H9 (cell line): Measurements from ENCODE around the gene PLXNA2. TPM values are rescaled to one million over a fixed set of nuclear protein-coding genes. Genes with fewer than 3 reads are reported as not detected.

Experiments
- DNase-seq: peaks from one replicate; pipeline ENCODE4 v3.0.0-alpha.2; 2017
- H2AFZ ChIP-seq: one replicate; pipeline ENCODE4 v1.6.1; 2013; ENCODE audit warnings: mild to moderate bottlenecking, low read length, control low read depth, moderate library complexity
- H2AK5ac ChIP-seq: 2 replicates; pipeline ENCODE4 v1.6.1; 2013; ENCODE audit warnings: low read length, control low read depth, mixed read lengths; ENCODE audit not compliant: insufficient read length
- H2BK120ac ChIP-seq: one replicate; pipeline ENCODE4 v1.6.1; 2013; ENCODE audit warnings: low read depth, mild to moderate bottlenecking, low read length, control low read depth, inconsistent platforms; ENCODE audit not compliant: poor library complexity, severe bottlenecking
- H2BK12ac ChIP-seq: 2 replicates; pipeline ENCODE4 v1.6.1; 2013; ENCODE audit warnings: low read length, control low read depth, mixed read lengths, low read depth; ENCODE audit not compliant: insufficient read length
- H2BK15ac ChIP-seq: 2 replicates; pipeline ENCODE4 v1.6.1; 2013; ENCODE audit warnings: low read depth, low read length, control low read depth
- H2BK20ac ChIP-seq: one replicate; pipeline ENCODE4 v1.6.1; 2013; ENCODE audit warnings: low read depth, mild to moderate bottlenecking, low read length, control low read depth, inconsistent platforms; ENCODE audit not compliant: poor library complexity, severe bottlenecking
- H2BK5ac ChIP-seq: 2 replicates; pipeline ENCODE4 v1.6.1; 2013; ENCODE audit warnings: low read length, control low read depth, mixed read lengths; ENCODE audit not compliant: insufficient read length
- H3K14ac ChIP-seq: 2 replicates; pipeline ENCODE4 v1.6.1; 2013; ENCODE audit warnings: low read length, control low read depth; ENCODE audit not compliant: insufficient read depth
- H3K18ac ChIP-seq: 2 replicates; pipeline ENCODE4 v1.6.1; 2013; ENCODE audit warnings: low read depth, mild to moderate bottlenecking, mixed read lengths, low read length, control low read depth; ENCODE audit not compliant: insufficient read length
- H3K23ac ChIP-seq: 2 replicates; pipeline ENCODE4 v1.6.1; 2013; ENCODE audit warnings: low read length, control low read depth, mixed read lengths, low read depth; ENCODE audit not compliant: insufficient read length
- H3K23me2 ChIP-seq: 2 replicates; pipeline ENCODE4 v1.6.1; 2013; ENCODE audit warnings: low read depth, mild to moderate bottlenecking, mixed read lengths, low read length, control low read depth; ENCODE audit not compliant: insufficient read length, poor library complexity, severe bottlenecking
- H3K27ac ChIP-seq: 2 replicates; pipeline ENCODE4 v1.5.1; 2013; ENCODE audit warnings: low read length, control low read depth, mixed read lengths, low read depth; ENCODE audit not compliant: insufficient read length
- H3K27me3 ChIP-seq: 2 replicates; pipeline ENCODE4 v1.6.1; 2013; ENCODE audit warnings: low read length, control low read depth, inconsistent platforms; ENCODE audit not compliant: insufficient read depth
- H3K4ac ChIP-seq: 2 replicates; pipeline ENCODE4 v1.6.1; 2013; ENCODE audit warnings: low read depth, mild to moderate bottlenecking, control low read depth, inconsistent platforms, low read length, moderate library complexity
- H3K4me1 ChIP-seq: 2 replicates; pipeline ENCODE4 v1.6.1; 2013; ENCODE audit warnings: low read length, control low read depth, inconsistent platforms; ENCODE audit not compliant: insufficient read depth
- H3K4me2 ChIP-seq: 2 replicates; pipeline ENCODE4 v1.6.1; 2013; ENCODE audit warnings: low read length, control low read depth, mixed read lengths; ENCODE audit not compliant: insufficient read length, insufficient read depth
- H3K56ac ChIP-seq: 2 replicates; pipeline ENCODE4 v1.6.1; 2013; ENCODE audit warnings: low read depth, mild to moderate bottlenecking, mixed read lengths, low read length, control low read depth; ENCODE audit not compliant: insufficient read length
- H3K79me1 ChIP-seq: 2 replicates; pipeline ENCODE4 v1.6.1; 2013; ENCODE audit warnings: low read depth, mild to moderate bottlenecking, moderate library complexity, low read length, control low read depth, inconsistent platforms; ENCODE audit not compliant: insufficient read depth, poor library complexity, severe bottlenecking
- H3K79me2 ChIP-seq: 2 replicates; pipeline ENCODE4 v1.6.1; 2013; ENCODE audit warnings: low read length, control low read depth, inconsistent platforms; ENCODE audit not compliant: insufficient read depth
- H3K9ac ChIP-seq: 2 replicates; pipeline ENCODE4 v1.6.1; 2013; ENCODE audit warnings: low read length, control low read depth, mixed read lengths; ENCODE audit not compliant: insufficient read length; ENCODE audit errors: extremely low read depth
- H3K9me3 ChIP-seq: one replicate; pipeline ENCODE4 v1.6.1; 2013; ENCODE audit warnings: low read depth, low read length, inconsistent platforms; ENCODE audit not compliant: control insufficient read depth
- H3T11ph ChIP-seq: one replicate; pipeline ENCODE4 v1.6.1; 2013; ENCODE audit warnings: mild to moderate bottlenecking, low read length, control low read depth, inconsistent platforms
- H4K20me1 ChIP-seq: one replicate; pipeline ENCODE4 v1.6.1; 2013; ENCODE audit not compliant: control insufficient read depth, insufficient read length, insufficient read depth
- H4K5ac ChIP-seq: 2 replicates; pipeline ENCODE4 v1.6.1; 2013; ENCODE audit warnings: low read depth, mild to moderate bottlenecking, mixed read lengths, low read length, control low read depth; ENCODE audit not compliant: insufficient read length
- H4K8ac ChIP-seq: replicated peaks from 2 replicates; pipeline ENCODE4 v1.6.1; 2013; ENCODE audit warnings: low read length, control low read depth, mixed read lengths, low read depth; ENCODE audit not compliant: insufficient read length
- H4K91ac ChIP-seq: 2 replicates; pipeline ENCODE4 v1.6.1; 2013; ENCODE audit warnings: low read depth, mild to moderate bottlenecking, moderate library complexity, mixed read lengths, low read length, control low read depth; ENCODE audit not compliant: insufficient read length
- H3K27ac Mint-ChIP-seq, 3 experiments: 2 replicates in 2 of 3; 3 replicates in 1 of 3; pipeline ENCODE4 v1.8.0; 2020 to 2021; ENCODE audit warnings: mixed read lengths in 3 of 3, mild to moderate bottlenecking in 1 of 3, moderate library complexity in 1 of 3
- H3K27me3 Mint-ChIP-seq: 2 replicates; pipeline ENCODE4 v1.8.0; 2021; ENCODE audit warnings: low read depth, mild to moderate bottlenecking, moderate library complexity, mixed read lengths
- H3K36me3 Mint-ChIP-seq, 3 experiments: 2 replicates in 2 of 3; 3 replicates in 1 of 3; pipeline ENCODE4 v1.8.0; 2020 to 2021; ENCODE audit warnings: low read depth in 3 of 3, mixed read lengths in 3 of 3; ENCODE audit not compliant: insufficient read depth in 1 of 3
- H3K4me1 Mint-ChIP-seq, 2 experiments: 2 replicates each; pipeline ENCODE4 v1.8.0; 2020; ENCODE audit warnings: mixed read lengths in 2 of 2
- H3K4me3 Mint-ChIP-seq, 2 experiments: 2 replicates in 1 of 2; 3 replicates in 1 of 2; pipeline ENCODE4 v1.8.0; 2020 to 2021; ENCODE audit warnings: mild to moderate bottlenecking in 2 of 2, mixed read lengths in 2 of 2, moderate library complexity in 1 of 2
- H3K9me3 Mint-ChIP-seq, 2 experiments: 2 replicates in 1 of 2; 3 replicates in 1 of 2; pipeline ENCODE4 v1.8.0; 2020; ENCODE audit warnings: mild to moderate bottlenecking in 2 of 2, mixed read lengths in 2 of 2, moderate library complexity in 1 of 2
- CTCF ChIP-seq: fragments of 200-600 bp; sonication (generic); conservative IDR thresholded peaks from 3 replicates; pipeline ENCODE4 v1.8.0; 2021; ENCODE audit warnings: antibody characterized with exemption, mild to moderate bottlenecking
- WGBS: extraction: QIAGEN DNeasy Blood & Tissue Kit; methylation state at CpG from one replicate; pipeline ENCODE4 v1.1.7; 2013; ENCODE audit warnings: missing lambda C conversion rate, low lambda C conversion rate, mixed read lengths; ENCODE audit not compliant: insufficient read length; ENCODE audit errors: extremely low coverage; 5-methylcytosine and 5-hydroxymethylcytosine counted together
- total RNA-seq: library from RNA; stranded (reverse); gene quantifications from 2 replicates; pipeline ENCODE4 v1.2.1, GENCODE V29; 2021

PLXNA2 gene
- total RNA-seq, 1 experiment from 2014 or later, result 0.57 TPM

GRCh38 chr1:208039536-208040332, 204.4 kb downstream of the PLXNA2 start:
- Histone ChIP-seq H3K4me2 (no peak overlapping the region), H2BK12ac (no peak overlapping the region), H3K79me2 (no peaks in the 10 kb centered on the region), H2AFZ (no peak overlapping the region), H3K4ac (no peak overlapping the region), H2BK15ac (no peak overlapping the region), H3K9ac (no peak overlapping the region), H3K27me3 (no peaks in the 10 kb centered on the region), H3T11ph (no peak overlapping the region), H2BK5ac (no peak overlapping the region), H3K27ac (no peak overlapping the region), H3K9me3 (no peaks in the 10 kb centered on the region), H3K23me2 (no peaks in the 10 kb centered on the region), H3K18ac (no peak overlapping the region), H3K14ac (no peak overlapping the region), H2BK20ac (no peak overlapping the region), H2BK120ac (no peak overlapping the region), H3K23ac (no peak overlapping the region), H4K8ac (no peak overlapping the region), H2AK5ac (no peak overlapping the region), H3K56ac (no peak overlapping the region), H3K4me1 (no peaks in the 10 kb centered on the region), H4K91ac (no peak overlapping the region), H4K5ac (no peak overlapping the region), H3K79me1 (no peaks in the 10 kb centered on the region), H4K20me1 (no peaks in the 10 kb centered on the region)
- Mint-ChIP-seq H3K4me1 (peaks cover 16 to 38% of the 10 kb centered on the region in 2 experiments), H3K36me3 (no peaks in the 10 kb centered on the region), H3K27me3 (peaks cover 3% of the 10 kb centered on the region), H3K27ac (no peak overlapping the region; a peak in 1 of 7 replicates), H3K9me3 (no peaks in the 10 kb centered on the region), H3K4me3 (no peak overlapping the region)
- no peak for DNase-seq
- no CpG with 5 or more reads among the region's 22 CpGs for WGBS
- no peak for TF ChIP-seq CTCF
